Body of pancreas (tissue), 4 donors: ENCODE data around the gene PNMA1. TPM values are rescaled to one million over a fixed set of nuclear protein-coding genes. Genes with fewer than 3 reads are reported as not detected.

ENCODE experiments used
- ATAC-seq: fragments of 150-250 bp; one replicate; pipeline ENCODE4 v1.9.1; 2016
- DNase-seq, 4 donors: peaks; one replicate each; pipeline ENCODE4 v3.0.0-alpha.2; 2019
- H3K27ac ChIP-seq, 4 donors: fragments of 200-600 bp; sonication (generic); 1 replicate in 3 of 4; 2 replicates in 1 of 4; pipeline versions ENCODE4 v1.5.1 to v1.6.1; 2016 to 2019; ENCODE audit warnings: mild to moderate bottlenecking in 1 of 4, mixed read lengths in 1 of 4, moderate library complexity in 1 of 4
- H3K27me3 ChIP-seq, 2 donors: fragments of 200-600 bp; sonication (generic); one replicate each; pipeline ENCODE4 v1.6.0; 2016; ENCODE audit warnings: mild to moderate bottlenecking in 1 of 2
- H3K36me3 ChIP-seq, 2 donors: fragments of 200-600 bp; sonication (generic); replicated peaks in 1 of 2; 2 replicates each; pipeline ENCODE4 v1.5.1; 2016; ENCODE audit warnings: low read depth in 2 of 2; ENCODE audit not compliant: insufficient read depth in 1 of 2
- H3K4me1 ChIP-seq: fragments of 200-600 bp; sonication (generic); one replicate; pipeline ENCODE4 v1.6.0; 2016
- H3K4me3 ChIP-seq, 2 donors: fragments of 200-600 bp; sonication (generic); 1 replicate in 1 of 2; 2 replicates in 1 of 2; pipeline ENCODE4 v1.5.1; 2016 to 2019
- H3K9me3 ChIP-seq, 3 donors: fragments of 200-600 bp; sonication (generic); 1 replicate in 2 of 3; 2 replicates in 1 of 3; pipeline ENCODE4 v1.5.1; 2016
- POLR2A ChIP-seq, 3 donors: fragments of 450-650 bp; IDR thresholded peaks; one replicate each; pipeline ENCODE4 v1.6.1; 2016; ENCODE audit warnings: antibody characterized with exemption in 3 of 3, mild to moderate bottlenecking in 2 of 3
- WGBS, 2 donors: methylation state at CpG; one replicate each; pipeline ENCODE4 v1.1.5; 2017; 5-methylcytosine and 5-hydroxymethylcytosine counted together
- intact Hi-C: fragments of 100-400 bp; cut with DNase I; formaldehyde crosslinking; loops from one replicate; pipeline ENCODE4 v1.15.1; 2023
- total RNA-seq, 2 donors: library from RNA; depleted of rRNA; stranded (reverse); fragments of >200 nt; gene quantifications; one replicate each; pipeline ENCODE4 v1.1.0, GENCODE V29; 2016
- TF ChIP-seq, protein P1 (sequence below), 7 experiments: fragments of 450-650 bp in 4 of 7; fragments of 200-600 bp in 3 of 7; sonication (generic) in 3 of 7; IDR thresholded peaks; one replicate each; pipeline ENCODE4 v1.5.1; 2016 to 2019; ENCODE audit warnings: antibody characterized with exemption in 7 of 7

PNMA1 gene
- total RNA-seq, 2 donors from 2014 or later, result 5.7 to 6.9 TPM

DNA sequence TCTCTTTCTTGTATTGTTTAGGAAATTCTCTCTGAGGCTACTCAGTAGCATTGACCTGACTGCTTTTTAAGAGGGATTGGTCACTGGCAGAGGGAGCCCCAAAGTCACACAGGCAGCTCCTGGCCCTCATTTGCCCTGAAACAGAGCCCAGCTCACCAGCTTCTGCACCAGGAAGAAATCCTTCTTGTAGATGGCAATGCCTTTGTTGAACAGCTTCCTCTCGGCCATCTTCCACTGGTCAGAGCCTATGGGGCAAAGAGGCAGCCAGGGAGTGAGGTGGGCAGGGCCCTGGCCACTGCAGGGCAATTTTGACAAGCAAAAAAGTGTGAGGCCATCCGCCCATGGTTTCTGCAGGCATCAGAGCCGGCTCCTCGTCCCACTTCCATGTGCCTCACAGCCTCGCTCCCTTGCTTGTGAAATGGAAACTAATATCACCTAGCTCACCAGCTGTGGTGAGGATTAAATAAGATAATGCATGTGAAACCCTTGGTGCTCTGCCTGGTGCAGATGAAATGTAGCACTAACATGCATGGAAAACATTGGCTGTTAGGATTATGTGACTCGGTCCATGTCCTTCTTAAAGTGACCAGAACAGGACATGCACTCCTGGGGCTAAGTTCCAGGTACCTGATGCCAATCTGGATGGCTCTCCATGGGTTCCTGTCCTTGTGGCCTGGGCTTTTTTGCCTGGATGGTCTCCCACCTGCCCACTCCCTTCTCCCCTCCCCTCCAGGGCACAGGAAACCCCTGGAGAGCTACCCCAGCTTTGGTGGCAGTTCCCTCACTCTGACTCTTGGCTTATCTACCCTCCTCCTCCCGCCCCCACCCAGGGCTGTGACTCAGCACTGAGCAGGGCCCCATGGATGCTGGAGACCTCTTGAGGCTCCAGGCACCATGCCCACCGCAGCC lies 11.2 kb upstream of the PNMA1 start:
- Histone ChIP-seq H3K4me1 (peaks cover 10% of the 10 kb centered on the region), H3K9me3 (no peaks in the 10 kb centered on the region), H3K27me3 (no peaks in the 10 kb centered on the region), H3K4me3 (no peak overlapping the region), H3K36me3 (peaks cover 16 to 33% of the 10 kb centered on the region in 2 donors), H3K27ac (peak overlapping the region in 2 of 4 donors; percentile 59 to 77)
- no peak for TF ChIP-seq POLR2A (IDR thresholded peaks at IDR 0.05)
- TF ChIP-seq, protein P1, sequence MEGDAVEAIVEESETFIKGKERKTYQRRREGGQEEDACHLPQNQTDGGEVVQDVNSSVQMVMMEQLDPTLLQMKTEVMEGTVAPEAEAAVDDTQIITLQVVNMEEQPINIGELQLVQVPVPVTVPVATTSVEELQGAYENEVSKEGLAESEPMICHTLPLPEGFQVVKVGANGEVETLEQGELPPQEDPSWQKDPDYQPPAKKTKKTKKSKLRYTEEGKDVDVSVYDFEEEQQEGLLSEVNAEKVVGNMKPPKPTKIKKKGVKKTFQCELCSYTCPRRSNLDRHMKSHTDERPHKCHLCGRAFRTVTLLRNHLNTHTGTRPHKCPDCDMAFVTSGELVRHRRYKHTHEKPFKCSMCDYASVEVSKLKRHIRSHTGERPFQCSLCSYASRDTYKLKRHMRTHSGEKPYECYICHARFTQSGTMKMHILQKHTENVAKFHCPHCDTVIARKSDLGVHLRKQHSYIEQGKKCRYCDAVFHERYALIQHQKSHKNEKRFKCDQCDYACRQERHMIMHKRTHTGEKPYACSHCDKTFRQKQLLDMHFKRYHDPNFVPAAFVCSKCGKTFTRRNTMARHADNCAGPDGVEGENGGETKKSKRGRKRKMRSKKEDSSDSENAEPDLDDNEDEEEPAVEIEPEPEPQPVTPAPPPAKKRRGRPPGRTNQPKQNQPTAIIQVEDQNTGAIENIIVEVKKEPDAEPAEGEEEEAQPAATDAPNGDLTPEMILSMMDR (IDR thresholded peaks at IDR 0.05), result no peak
- intact Hi-C loops, result loop anchor here (5.0 to 10.0 kb wide), 2 partner anchors 102 to 309 kb away; no protein-coding TSS in a partner anchor
- DNase-seq (no peak), ATAC-seq (no peak)
- WGBS, 2 donors, result 67 to 75% methylated on average over 8 of the region's 8 CpGs

DNA sequence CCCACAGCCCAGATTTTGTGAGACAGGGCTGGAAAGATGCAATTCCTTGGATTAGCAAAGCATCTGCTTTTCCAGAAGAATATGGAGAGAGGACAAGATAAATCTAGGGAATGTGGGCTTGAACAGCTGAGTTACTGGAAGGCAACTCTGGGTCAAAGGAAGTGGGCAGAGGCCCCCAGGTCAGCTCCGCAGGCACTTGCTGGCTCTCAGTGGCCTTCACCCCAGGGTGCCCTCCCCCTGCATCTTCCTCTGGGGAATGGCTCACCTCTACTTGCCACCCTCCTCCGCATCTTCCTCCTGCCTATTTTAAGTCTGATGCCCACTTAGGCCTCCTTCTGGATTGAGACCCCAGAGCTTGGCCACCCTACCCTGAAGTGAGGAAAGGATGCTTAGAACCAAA lies 10.5 kb upstream of the PNMA1 start:
- H3K27ac ChIP-seq, result peak overlapping the region in 3 of 4 donors; percentile 11 to 77 (median 59)
- H3K36me3 ChIP-seq, result peaks cover 16 to 35% of the 10 kb centered on the region in 2 donors
- peaks cover 10% of the 10 kb centered on the region for H3K4me1 ChIP-seq
- no peaks in the 10 kb centered on the region for H3K27me3 ChIP-seq
- no peak overlapping the region for H3K4me3 ChIP-seq
- H3K9me3 ChIP-seq, result no peaks in the 10 kb centered on the region
- 86 to 94% methylated on average over 2 of the region's 2 CpGs for WGBS, 2 donors
- intact Hi-C loops, result loop anchor here (5.0 to 10.0 kb wide), 2 partner anchors 103 to 310 kb away; no protein-coding TSS in a partner anchor
- DNase-seq (no peak), ATAC-seq (no peak)
- TF ChIP-seq, protein P1 (IDR thresholded peaks at IDR 0.05), result no peak
- TF ChIP-seq POLR2A (IDR thresholded peaks at IDR 0.05), result no peak

DNA sequence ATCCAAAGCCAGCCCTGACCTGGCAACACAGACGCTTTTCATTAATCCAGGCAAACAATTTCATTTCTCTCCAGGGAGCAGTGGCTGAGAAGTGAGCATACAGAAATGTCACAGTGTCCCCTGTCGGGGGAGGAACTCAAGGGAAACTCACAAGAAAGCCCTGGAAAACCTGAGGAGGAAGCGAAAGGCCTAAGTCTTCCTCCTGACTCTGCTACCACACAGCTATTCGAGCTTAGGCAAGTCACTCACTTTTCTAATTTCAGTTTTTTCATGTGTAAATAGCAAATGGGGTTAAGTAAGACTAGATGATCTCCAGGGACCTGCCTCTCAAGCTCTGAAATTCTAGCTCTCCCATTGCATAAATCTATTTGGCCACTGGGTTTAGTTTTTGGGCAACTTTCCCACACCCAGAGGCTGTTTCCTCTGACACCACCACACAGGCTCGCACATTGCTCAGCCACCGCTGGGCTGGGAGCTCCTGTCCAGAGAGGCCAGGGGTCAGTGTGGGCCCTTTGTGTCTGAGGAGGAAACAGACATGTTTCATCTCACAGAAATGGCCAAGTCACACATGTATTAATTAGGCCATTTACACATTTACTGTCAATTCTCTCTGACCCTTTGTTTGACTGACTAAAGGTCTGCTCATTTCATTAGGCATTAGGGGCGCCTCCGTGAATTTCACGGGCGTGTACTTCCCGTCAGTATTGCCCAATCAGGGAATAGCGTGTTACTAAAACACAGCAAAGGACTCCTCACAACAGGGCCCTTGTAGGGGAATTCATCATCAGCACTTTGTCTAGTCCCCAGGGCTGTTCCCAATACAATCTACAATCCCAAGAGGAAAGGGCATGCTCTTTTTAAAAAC lies 9.8 kb upstream of the PNMA1 start:
- peak overlapping the region in 3 of 4 donors; percentile 11 to 77 (median 59) for H3K27ac ChIP-seq
- TF ChIP-seq POLR2A (IDR thresholded peaks at IDR 0.05), result no peak
- TF ChIP-seq, protein P1 (IDR thresholded peaks at IDR 0.05), result no peak
- peaks cover 9% of the 10 kb centered on the region for H3K4me1 ChIP-seq
- no peak overlapping the region for H3K4me3 ChIP-seq
- intact Hi-C loops, result loop anchor here (10.0 kb wide), 1 partner anchor 311 kb away; no protein-coding TSS in a partner anchor
- no peaks in the 10 kb centered on the region for H3K27me3 ChIP-seq
- 49 to 73% methylated on average over 12 of the region's 12 CpGs for WGBS, 2 donors
- no peaks in the 10 kb centered on the region for H3K9me3 ChIP-seq
- peaks cover 16 to 36% of the 10 kb centered on the region in 2 donors for H3K36me3 ChIP-seq
- ATAC-seq, result peak; percentile 62
- peak in 3 of 4 donors; percentile 50 to 69 (median 53) for DNase-seq

DNA sequence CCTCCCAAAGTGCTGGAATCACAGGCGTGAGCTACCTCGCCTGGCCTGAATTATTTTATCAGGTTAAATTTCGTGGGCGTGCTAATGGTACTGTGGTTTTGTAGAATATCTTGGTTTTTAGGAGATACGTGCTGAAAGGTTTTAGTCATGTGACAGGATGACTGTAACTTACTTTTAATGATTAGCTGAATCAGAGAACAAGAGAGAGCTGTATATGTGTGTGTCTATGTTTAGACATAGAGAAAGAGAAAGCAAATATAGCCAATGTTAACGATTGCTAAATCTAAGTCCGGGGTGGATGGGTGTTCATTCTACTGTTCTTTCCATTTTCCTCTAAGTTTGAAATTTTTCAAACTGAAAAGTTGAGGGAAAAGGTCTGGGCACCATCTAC lies 9.2 kb upstream of the PNMA1 start:
- H3K9me3 ChIP-seq, result no peaks in the 10 kb centered on the region
- H3K4me1 ChIP-seq, result peaks cover 2% of the 10 kb centered on the region
- DNase-seq, result no peak
- peaks cover 16 to 39% of the 10 kb centered on the region in 2 donors for H3K36me3 ChIP-seq
- intact Hi-C loops, result loop anchor here (10.0 kb wide), 1 partner anchor 311 kb away; no protein-coding TSS in a partner anchor
- TF ChIP-seq POLR2A (IDR thresholded peaks at IDR 0.05), result no peak
- TF ChIP-seq, protein P1 (IDR thresholded peaks at IDR 0.05), result no peak
- H3K27ac ChIP-seq, result peak overlapping the region in 3 of 4 donors; percentile 11 to 77 (median 59)
- no peak overlapping the region for H3K4me3 ChIP-seq
- 65 to 68% methylated on average over 7 of the region's 7 CpGs for WGBS, 2 donors
- H3K27me3 ChIP-seq, result no peaks in the 10 kb centered on the region
- ATAC-seq, result no peak
